Measurements from ENCODE around the gene AURKAIP1. TPM values are rescaled to one million over a fixed set of nuclear protein-coding genes. Genes with fewer than 3 reads are reported as not detected.

The AURKAIP1 gene
- total RNA-seq, 1 experiment from 2014 or later, result 318 TPM

Other genes with a start within 250 kb of the AURKAIP1 start
- gene TTLL10, start 201.3 kb downstream of the AURKAIP1 start, total RNA-seq (2014; rRNA removed; shearing (Covaris generic)), result not detected in 2 replicates
- not detected in 2 replicates for gene TNFRSF18, start 168.6 kb downstream of the AURKAIP1 start, total RNA-seq (2014; rRNA removed; shearing (Covaris generic))
- gene TNFRSF4, start 161.1 kb downstream of the AURKAIP1 start, total RNA-seq (2014; rRNA removed; shearing (Covaris generic)), result 0.88 TPM in 1 of 2 replicates, not detected in the other
- gene SDF4, start 143.2 kb downstream of the AURKAIP1 start, total RNA-seq (2014; rRNA removed; shearing (Covaris generic)), result 110 and 119 TPM in 2 replicates
- 27.3 and 37.6 TPM in 2 replicates for gene B3GALT6, start 143.0 kb downstream of the AURKAIP1 start, total RNA-seq (2014; rRNA removed; shearing (Covaris generic))
- gene C1QTNF12, start 128.5 kb downstream of the AURKAIP1 start, total RNA-seq (2014; rRNA removed; shearing (Covaris generic)), result 0.40 and 1.5 TPM in 2 replicates
- gene UBE2J2, start 101.4 kb downstream of the AURKAIP1 start, total RNA-seq (2014; rRNA removed; shearing (Covaris generic)), result 125 and 139 TPM in 2 replicates
- 0.20 and 0.59 TPM in 2 replicates for gene SCNN1D, start 94.8 kb downstream of the AURKAIP1 start, total RNA-seq (2014; rRNA removed; shearing (Covaris generic))
- gene ACAP3, start 67.3 kb downstream of the AURKAIP1 start, total RNA-seq (2014; rRNA removed; shearing (Covaris generic)), result 28.9 and 34.9 TPM in 2 replicates
- gene PUSL1, start 66.6 kb downstream of the AURKAIP1 start, total RNA-seq (2014; rRNA removed; shearing (Covaris generic)), result 42.0 and 43.9 TPM in 2 replicates
- gene INTS11, start 50.5 kb downstream of the AURKAIP1 start, total RNA-seq (2014; rRNA removed; shearing (Covaris generic)), result 142 and 143 TPM in 2 replicates
- 36.8 and 55.0 TPM in 2 replicates for gene CPTP, start 50.4 kb downstream of the AURKAIP1 start, total RNA-seq (2014; rRNA removed; shearing (Covaris generic))
- gene TAS1R3, start 43.9 kb downstream of the AURKAIP1 start, total RNA-seq (2014; rRNA removed; shearing (Covaris generic)), result 0.03 and 0.08 TPM in 2 replicates
- 113 and 118 TPM in 2 replicates for gene DVL1, start 25.8 kb downstream of the AURKAIP1 start, total RNA-seq (2014; rRNA removed; shearing (Covaris generic))
- 0.11 and 0.50 TPM in 2 replicates for gene MXRA8, start 16.7 kb downstream of the AURKAIP1 start, total RNA-seq (2014; rRNA removed; shearing (Covaris generic))
- gene CCNL2, start 24.1 kb upstream of the AURKAIP1 start, total RNA-seq (2014; rRNA removed; shearing (Covaris generic)), result 74.6 and 96.1 TPM in 2 replicates
- gene MRPL20, start 32.1 kb upstream of the AURKAIP1 start, total RNA-seq (2014; rRNA removed; shearing (Covaris generic)), result 319 and 342 TPM in 2 replicates
- gene ANKRD65, start 46.1 kb upstream of the AURKAIP1 start, total RNA-seq (2014; rRNA removed; shearing (Covaris generic)), result not detected in 2 replicates
- 0.05 and 0.23 TPM in 2 replicates for gene VWA1, start 60.5 kb upstream of the AURKAIP1 start, total RNA-seq (2014; rRNA removed; shearing (Covaris generic))
- 0.03 TPM in 1 of 2 replicates, not detected in the other for gene ATAD3C, start 74.5 kb upstream of the AURKAIP1 start, total RNA-seq (2014; rRNA removed; shearing (Covaris generic))
- gene ATAD3B, start 96.6 kb upstream of the AURKAIP1 start, total RNA-seq (2014; rRNA removed; shearing (Covaris generic)), result 57.0 and 59.0 TPM in 2 replicates
- gene ATAD3A, start 137.0 kb upstream of the AURKAIP1 start, total RNA-seq (2014; rRNA removed; shearing (Covaris generic)), result 93.9 and 96.6 TPM in 2 replicates
- gene TMEM240, start 165.4 kb upstream of the AURKAIP1 start, total RNA-seq (2014; rRNA removed; shearing (Covaris generic)), result 3.1 TPM in 1 of 2 replicates, not detected in the other
- 69.6 and 99.4 TPM in 2 replicates for gene SSU72, start 199.7 kb upstream of the AURKAIP1 start, total RNA-seq (2014; rRNA removed; shearing (Covaris generic))
- gene FNDC10, start 224.9 kb upstream of the AURKAIP1 start, total RNA-seq (2014; rRNA removed; shearing (Covaris generic)), result 0.20 and 0.66 TPM in 2 replicates
- 11.0 and 12.6 TPM in 2 replicates for gene MIB2, start 240.3 kb upstream of the AURKAIP1 start, total RNA-seq (2014; rRNA removed; shearing (Covaris generic))